SK-N-SH treated with all-trans-retinoic acid at 6 μM for 48 hours (cell line): Measurements from ENCODE around the gene SLC35G6.

Source experiments
- ATAC-seq: fragments of 200-7000 bp; cut with Tn5 transposase; 3 replicates; pipeline ENCODE4 v1.9.1; 2020; ENCODE audit warnings: mild to moderate bottlenecking, moderate library complexity
- ARNTL ChIP-seq: fragments of 450-650 bp; formaldehyde crosslinking; IDR thresholded peaks from 2 replicates; pipeline ENCODE4 v1.5.0; 2020; ENCODE audit warnings: low read depth, mild to moderate bottlenecking, moderate library complexity, borderline replicate concordance
- BACH2 ChIP-seq: fragments of 250-450 bp; sonication (Bioruptor Pico); IDR thresholded peaks from 2 replicates; pipeline ENCODE4 v1.9.0; 2021; ENCODE audit warnings: mild to moderate bottlenecking, borderline replicate concordance
- CREB5 ChIP-seq: fragments of 250-450 bp; sonication (Bioruptor Pico); IDR thresholded peaks from 2 replicates; pipeline ENCODE4 v1.5.1; 2020; ENCODE audit warnings: low read depth, mild to moderate bottlenecking, moderate library complexity
- CSDC2 ChIP-seq: fragments of 250-450 bp; sonication (Bioruptor Pico); IDR thresholded peaks from 2 replicates; pipeline ENCODE4 v1.5.0; 2020; ENCODE audit warnings: mild to moderate bottlenecking, moderate library complexity
- CSRNP3 ChIP-seq: fragments of 250-450 bp; sonication (Bioruptor Pico); IDR thresholded peaks from 2 replicates; pipeline ENCODE4 v1.5.1; 2021; ENCODE audit warnings: mild to moderate bottlenecking, moderate library complexity
- ESRRG ChIP-seq: fragments of 250-450 bp; sonication (Bioruptor Pico); IDR thresholded peaks from 2 replicates; pipeline ENCODE4 v1.6.1; 2021; ENCODE audit warnings: mild to moderate bottlenecking
- GLIS3 ChIP-seq: fragments of 250-450 bp; sonication (Bioruptor Pico); IDR thresholded peaks from 2 replicates; pipeline ENCODE4 v1.5.0; 2020; ENCODE audit warnings: mild to moderate bottlenecking, moderate library complexity
- ISL1 ChIP-seq: fragments of 250-450 bp; sonication (Bioruptor Pico); IDR thresholded peaks from 2 replicates; pipeline ENCODE4 v2.1.2; 2022; ENCODE audit warnings: mild to moderate bottlenecking, moderate library complexity
- OSR1 ChIP-seq: fragments of 250-450 bp; sonication (Bioruptor Pico); IDR thresholded peaks from 2 replicates; pipeline ENCODE4 v1.8.0; 2022; ENCODE audit warnings: moderate library complexity, mild to moderate bottlenecking, inconsistent platforms
- PATZ1 ChIP-seq: fragments of 250-450 bp; sonication (Bioruptor Pico); IDR thresholded peaks from 2 replicates; pipeline ENCODE4 v1.8.0; 2020; ENCODE audit warnings: mild to moderate bottlenecking, moderate library complexity, borderline replicate concordance
- POU6F1 ChIP-seq: fragments of 250-450 bp; sonication (Bioruptor Pico); IDR thresholded peaks from 2 replicates; pipeline ENCODE4 v1.8.0; 2021; ENCODE audit warnings: low read depth, mild to moderate bottlenecking, moderate library complexity, borderline replicate concordance
- RARB ChIP-seq: fragments of 250-450 bp; sonication (Bioruptor Pico); IDR thresholded peaks from 2 replicates; pipeline ENCODE4 v1.8.0; 2021; ENCODE audit warnings: mild to moderate bottlenecking, moderate library complexity
- SNAI2 ChIP-seq: fragments of 250-450 bp; sonication (Bioruptor Pico); IDR thresholded peaks from 2 replicates; pipeline ENCODE4 v1.5.0; 2020; ENCODE audit warnings: mild to moderate bottlenecking, moderate library complexity
- TCF4 ChIP-seq: fragments of 250-450 bp; sonication (Bioruptor Pico); IDR thresholded peaks from 2 replicates; pipeline ENCODE4 v1.8.0; 2021; ENCODE audit warnings: mild to moderate bottlenecking, moderate library complexity, borderline replicate concordance
- TSHZ2 ChIP-seq: fragments of 250-450 bp; sonication (Bioruptor Pico); IDR thresholded peaks from 2 replicates; pipeline ENCODE4 v1.5.0; 2020; ENCODE audit warnings: mild to moderate bottlenecking, moderate library complexity
- ZC3H10 ChIP-seq: fragments of 250-450 bp; sonication (Bioruptor Pico); IDR thresholded peaks from 2 replicates; pipeline ENCODE4 v1.5.1; 2021; ENCODE audit warnings: mild to moderate bottlenecking, moderate library complexity
- ZFP3 ChIP-seq: fragments of 250-450 bp; sonication (Bioruptor Pico); IDR thresholded peaks from 2 replicates; pipeline ENCODE4 v1.5.0; 2020; ENCODE audit warnings: mild to moderate bottlenecking, moderate library complexity
- ZFP30 ChIP-seq: fragments of 450-650 bp; formaldehyde crosslinking; IDR thresholded peaks from 2 replicates; pipeline ENCODE4 v1.5.0; 2022; ENCODE audit warnings: mild to moderate bottlenecking, moderate library complexity
- ZNF565 ChIP-seq: fragments of 450-650 bp; formaldehyde crosslinking; conservative IDR thresholded peaks from 2 replicates; pipeline ENCODE4 v1.5.0; 2020; ENCODE audit warnings: low read depth, mild to moderate bottlenecking, moderate library complexity
- ZNF70 ChIP-seq: fragments of 450-650 bp; formaldehyde crosslinking; IDR thresholded peaks from 2 replicates; pipeline ENCODE4 v1.5.0; 2020; ENCODE audit warnings: mild to moderate bottlenecking, moderate library complexity
- ZNF8 ChIP-seq: fragments of 450-650 bp; formaldehyde crosslinking; IDR thresholded peaks from 2 replicates; pipeline ENCODE4 v1.5.0; 2020; ENCODE audit warnings: mild to moderate bottlenecking, moderate library complexity

SLC35G6 gene

GRCh38 chr17:7501729-7502128 is 20.5 kb downstream of the SLC35G6 start:
- no peak for ATAC-seq
- TF ChIP-seq PATZ1 (CRISPR knock-in tag) (no peak), ZFP3 (CRISPR knock-in tag) (no peak), BACH2 (CRISPR knock-in tag) (no peak)

- TF ChIP-seq ESRRG (CRISPR knock-in tag), result no peak
- TF ChIP-seq BACH2 (CRISPR knock-in tag), result no peak
- no peak for TF ChIP-seq ZNF565 (CRISPR knock-in tag)
- TF ChIP-seq TSHZ2 (CRISPR knock-in tag), result no peak
- no peak for TF ChIP-seq CSRNP3 (CRISPR knock-in tag)
- no peak for TF ChIP-seq ISL1 (CRISPR knock-in tag)
- TF ChIP-seq RARB (CRISPR knock-in tag), result no peak
- TF ChIP-seq CSDC2 (CRISPR knock-in tag), result no peak
- no peak for TF ChIP-seq POU6F1 (CRISPR knock-in tag)
- no peak for TF ChIP-seq CREB5
- TF ChIP-seq SNAI2 (CRISPR knock-in tag), result no peak
- TF ChIP-seq ARNTL (CRISPR knock-in tag), result no peak
- TF ChIP-seq ZNF8 (CRISPR knock-in tag), result no peak
- no peak for TF ChIP-seq ZC3H10 (CRISPR knock-in tag)
- no peak for TF ChIP-seq GLIS3 (CRISPR knock-in tag)
- TF ChIP-seq ZFP3 (CRISPR knock-in tag), result no peak
- no peak for TF ChIP-seq ZNF70 (CRISPR knock-in tag)
- ATAC-seq, result peak; percentile 19; the same call in 2 of the 3 replicates
These were observed 21.1 kb downstream of the SLC35G6 start for GRCh38 chr17:7502171-7502847.

GRCh38 chr17:7502987-7503386 is 21.7 kb downstream of the SLC35G6 start:
- peak; percentile 53; the same call in 2 of the 3 replicates for ATAC-seq
- TF ChIP-seq SNAI2 (CRISPR knock-in tag) (no peak), CSDC2 (CRISPR knock-in tag) (no peak), ARNTL (CRISPR knock-in tag) (no peak), OSR1 (CRISPR knock-in tag) (no peak), ZFP30 (CRISPR knock-in tag) (no peak), TCF4 (no peak)
